Measurements from ENCODE around the gene TMCC2. TPM values are rescaled to one million over a fixed set of nuclear protein-coding genes. Genes with fewer than 3 reads are reported as not detected.

Gene TMCC2
- total RNA-seq, 2 experiments from 2014 or later: 9.8 to 10.1 TPM

- intact Hi-C loops (cut with micrococcal nuclease): loop anchor here (10.0 kb wide), 2 partner anchors 188 to 462 kb away; partner anchors contain the start of genes RAB29 and RBBP5
- no peaks in the 10 kb centered on the region for H3K9me3 Mint-ChIP-seq
- peaks cover 14% of the 10 kb centered on the region for H3K36me3 Mint-ChIP-seq
- peaks cover 79% of the 10 kb centered on the region for H3K4me1 Mint-ChIP-seq (ENCODE audit: low read depth)
- H3K4me3 Mint-ChIP-seq: peak overlapping the region; percentile 81
- no peak for DNase-seq
- peak overlapping the region; percentile 95 for H3K27ac Mint-ChIP-seq
- CTCF ChIA-PET: interaction anchor here (0.8 to 28.8 kb wide), 5 partner anchors 11 to 398 kb away, joined by 3 to 1370 read pairs (median 6); no protein-coding TSS in a partner anchor
- POLR2A ChIA-PET: interaction anchor here (0.9 to 1.6 kb wide), 4 partner anchors 24 to 113 kb away, joined by 4 to 8 read pairs (median 6); no protein-coding TSS in a partner anchor
- H3K27me3 Mint-ChIP-seq: no peaks in the 10 kb centered on the region
Measured at GRCh38 chr1:205312866-205313562, 85.3 kb downstream of the TMCC2 start.

GRCh38 chr1:205313563-205314308 lies 86.0 kb downstream of the TMCC2 start:
- H3K27ac Mint-ChIP-seq: peak overlapping the region; percentile 95
- peaks cover 86% of the 10 kb centered on the region for H3K4me1 Mint-ChIP-seq (ENCODE audit: low read depth)
- POLR2A ChIA-PET: interaction anchor here (0.7 to 1.6 kb wide), 5 partner anchors 25 to 114 kb away, joined by 3 to 8 read pairs (median 5); no protein-coding TSS in a partner anchor
- CTCF ChIA-PET: interaction anchor here (0.8 to 28.8 kb wide), 6 partner anchors 10 to 398 kb away, joined by 3 to 1370 read pairs (median 6); no protein-coding TSS in a partner anchor
- peak overlapping the region; percentile 81 for H3K4me3 Mint-ChIP-seq
- peaks cover 7% of the 10 kb centered on the region for H3K36me3 Mint-ChIP-seq
- peak; percentile 70 for DNase-seq
- intact Hi-C loops (cut with micrococcal nuclease): loop anchor here (1.0 to 10.0 kb wide), 3 partner anchors 8 to 461 kb away; partner anchors contain the start of genes RAB29 and RBBP5
- H3K9me3 Mint-ChIP-seq: no peaks in the 10 kb centered on the region
- no peaks in the 10 kb centered on the region for H3K27me3 Mint-ChIP-seq

GRCh38 chr1:205315008-205315618 lies 87.4 kb downstream of the TMCC2 start:
- intact Hi-C loops (cut with micrococcal nuclease): loop anchor here (10.0 kb wide), 2 partner anchors 190 to 460 kb away; partner anchors contain the start of genes RAB29 and RBBP5
- Mint-ChIP-seq H3K27me3 (no peaks in the 10 kb centered on the region), H3K9me3 (no peaks in the 10 kb centered on the region), H3K36me3 (peaks cover 7% of the 10 kb centered on the region), H3K4me3 (no peak overlapping the region), H3K27ac (peak overlapping the region; percentile 95), H3K4me1 (ENCODE audit: low read depth) (peaks cover 97% of the 10 kb centered on the region)
- DNase-seq: no peak
- ChIA-PET POLR2A (no interaction called here), CTCF (interaction anchor here (6.7 to 28.8 kb wide), 2 partner anchors 9 to 35 kb away, joined by 62 to 1370 read pairs; no protein-coding TSS in a partner anchor)

- no peaks in the 10 kb centered on the region for H3K9me3 Mint-ChIP-seq
- peaks cover 91% of the 10 kb centered on the region for H3K4me1 Mint-ChIP-seq (ENCODE audit: low read depth)
- no peak for DNase-seq
- intact Hi-C loops (cut with micrococcal nuclease): loop anchor here (10.0 kb wide), 2 partner anchors 191 to 459 kb away; partner anchors contain the start of genes RAB29 and RBBP5
- H3K4me3 Mint-ChIP-seq: peak overlapping the region; percentile 43
- CTCF ChIA-PET: interaction anchor here (1.6 to 28.8 kb wide), 3 partner anchors 8 to 36 kb away, joined by 7 to 1370 read pairs (median 62); no protein-coding TSS in a partner anchor
- peaks cover 2% of the 10 kb centered on the region for H3K36me3 Mint-ChIP-seq
- H3K27me3 Mint-ChIP-seq: no peaks in the 10 kb centered on the region
- POLR2A ChIA-PET: no interaction called here
- H3K27ac Mint-ChIP-seq: peak overlapping the region; percentile 76
Measured at GRCh38 chr1:205316161-205316566, 88.4 kb downstream of the TMCC2 start.

- DNase-seq: no peak
- peak overlapping the region; percentile 19 for H3K27ac Mint-ChIP-seq
- peaks cover 83% of the 10 kb centered on the region for H3K4me1 Mint-ChIP-seq (ENCODE audit: low read depth)
- H3K27me3 Mint-ChIP-seq: no peaks in the 10 kb centered on the region
- intact Hi-C loops (cut with micrococcal nuclease): loop anchor here (10.0 kb wide), 2 partner anchors 193 to 457 kb away; partner anchors contain the start of genes RAB29 and RBBP5
- CTCF ChIA-PET: interaction anchor here (1.6 to 28.8 kb wide), 3 partner anchors 8 to 37 kb away, joined by 6 to 1370 read pairs (median 7); no protein-coding TSS in a partner anchor
- H3K4me3 Mint-ChIP-seq: no peak overlapping the region
- no peaks in the 10 kb centered on the region for H3K36me3 Mint-ChIP-seq
- POLR2A ChIA-PET: interaction anchor here (3.2 kb wide), 1 partner anchor 30 kb away, joined by 19 read pairs; no protein-coding TSS in a partner anchor
- H3K9me3 Mint-ChIP-seq: no peaks in the 10 kb centered on the region
Measured at GRCh38 chr1:205317311-205317917, 89.7 kb downstream of the TMCC2 start.

GRCh38 chr1:205318231-205318991 lies 90.7 kb downstream of the TMCC2 start:
- no peaks in the 10 kb centered on the region for H3K9me3 Mint-ChIP-seq
- DNase-seq: no peak
- H3K27ac Mint-ChIP-seq: peak overlapping the region; percentile 49
- H3K4me1 Mint-ChIP-seq (ENCODE audit: low read depth): peaks cover 74% of the 10 kb centered on the region
- intact Hi-C loops (cut with micrococcal nuclease): loop anchor here (2.0 to 10.0 kb wide), 3 partner anchors 90 to 456 kb away; partner anchors contain the start of genes RAB29 and RBBP5
- ChIA-PET POLR2A (interaction anchor here (3.2 kb wide), 1 partner anchor 31 kb away, joined by 19 read pairs; no protein-coding TSS in a partner anchor), CTCF (interaction anchor here (1.1 to 28.8 kb wide), 6 partner anchors 17 to 274 kb away, joined by 3 to 1370 read pairs (median 5); no protein-coding TSS in a partner anchor)
- no peaks in the 10 kb centered on the region for H3K27me3 Mint-ChIP-seq
- peak overlapping the region; percentile 14 for H3K4me3 Mint-ChIP-seq
- H3K36me3 Mint-ChIP-seq: no peaks in the 10 kb centered on the region

- POLR2A ChIA-PET: interaction anchor here (0.7 to 3.2 kb wide), 3 partner anchors 32 to 81 kb away, joined by 3 to 19 read pairs (median 4); no protein-coding TSS in a partner anchor
- Mint-ChIP-seq H3K4me1 (ENCODE audit: low read depth) (peaks cover 68% of the 10 kb centered on the region), H3K36me3 (no peaks in the 10 kb centered on the region), H3K4me3 (peak overlapping the region; percentile 88), H3K9me3 (no peaks in the 10 kb centered on the region), H3K27me3 (no peaks in the 10 kb centered on the region), H3K27ac (peak overlapping the region; percentile 86)
- intact Hi-C loops (cut with micrococcal nuclease): loop anchor here (1.0 to 10.0 kb wide), 4 partner anchors 31 to 455 kb away; partner anchors contain the start of genes RAB29 and RBBP5
- DNase-seq: peak; percentile 61
- CTCF ChIA-PET: interaction anchor here (0.6 to 28.8 kb wide), 10 partner anchors 14 to 402 kb away, joined by 3 to 1370 read pairs (median 4); no protein-coding TSS in a partner anchor
Measured at GRCh38 chr1:205319081-205320018, 91.6 kb downstream of the TMCC2 start.

GRCh38 chr1:205321162-205321958 lies 93.6 kb downstream of the TMCC2 start, which contains the start of gene NUAK2:
NUAK2 (minus strand) TSS chr1:205321745; CDS start chr1:205321628, 117 bp downstream.
- CTCF ChIA-PET: interaction anchor here (0.6 to 28.8 kb wide), 9 partner anchors 9 to 204 kb away, joined by 3 to 1370 read pairs (median 6); no protein-coding TSS in a partner anchor

More at GRCh38 chr1:205321162-205321958, 93.6 kb downstream of the TMCC2 start, which contains the start of gene NUAK2:
- Mint-ChIP-seq H3K36me3 (no peaks in the 10 kb centered on the region), H3K4me1 (ENCODE audit: low read depth) (peaks cover 60% of the 10 kb centered on the region), H3K27ac (peak within 1 kb of the TSS; percentile 72), H3K9me3 (no peaks in the 10 kb centered on the region), H3K4me3 (peak within 1 kb of the TSS; percentile 88), H3K27me3 (peaks cover 2% of the 10 kb centered on the region)
- POLR2A ChIA-PET: interaction anchor here (0.7 to 3.2 kb wide), 5 partner anchors 32 to 48 kb away, joined by 3 to 24 read pairs (median 5); no protein-coding TSS in a partner anchor
- DNase-seq: peak; percentile 89
- intact Hi-C loops (cut with micrococcal nuclease): loop anchor here (1.0 kb wide), 2 partner anchors 36 to 48 kb away; no protein-coding TSS in a partner anchor

All from activated CD4-positive, alpha-beta memory T cell treated with anti-CD3 and anti-CD28 coated beads for 36 hours (primary cell).